PC-3 (cell line): ENCODE results near the gene ZBTB11.

Experiments used
- EZH2 ChIP-seq: fragments of 300-600 bp; sonication (generic); IDR thresholded peaks from one replicate; pipeline ENCODE4 v1.6.1; 2017; ENCODE audit warnings: antibody characterized with exemption, mild to moderate bottlenecking, low read length; ENCODE audit not compliant: unreplicated experiment
- EZH2phosphoT487 ChIP-seq: fragments of 300-600 bp; sonication (generic); IDR thresholded peaks from 2 replicates; pipeline ENCODE4 v1.6.1; 2018; ENCODE audit warnings: mild to moderate bottlenecking, antibody characterized with exemption, low read length, borderline replicate concordance
- TF ChIP-seq, protein P1 (sequence below): fragments of 300-600 bp; sonication (generic); conservative IDR thresholded peaks from 2 replicates; pipeline ENCODE4 v1.5.1; 2017; ENCODE audit warnings: antibody characterized with exemption, low read depth, mild to moderate bottlenecking, low read length

DNA sequence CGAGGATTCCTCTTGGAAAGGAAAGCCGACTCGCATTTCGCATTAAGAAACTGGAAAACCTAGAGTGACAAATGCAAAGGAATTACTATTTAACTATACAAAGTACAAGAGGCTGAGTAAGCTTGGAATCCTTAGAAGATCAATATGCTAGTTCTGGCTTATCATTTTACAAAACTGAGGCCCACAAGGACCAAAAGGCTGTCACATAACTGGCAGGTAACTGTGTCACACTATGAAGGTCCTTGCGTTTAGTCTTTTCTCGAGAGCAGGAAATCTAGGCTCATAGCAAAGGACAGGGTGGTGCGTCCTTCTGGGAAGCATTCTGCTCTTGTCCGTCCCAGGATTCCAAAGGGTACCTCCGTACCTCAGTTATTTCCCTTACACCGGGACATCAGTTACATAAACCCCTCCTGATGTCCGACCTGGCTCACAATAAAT lies 9.0 kb upstream of the ZBTB11 start:
- TF ChIP-seq, protein P1, sequence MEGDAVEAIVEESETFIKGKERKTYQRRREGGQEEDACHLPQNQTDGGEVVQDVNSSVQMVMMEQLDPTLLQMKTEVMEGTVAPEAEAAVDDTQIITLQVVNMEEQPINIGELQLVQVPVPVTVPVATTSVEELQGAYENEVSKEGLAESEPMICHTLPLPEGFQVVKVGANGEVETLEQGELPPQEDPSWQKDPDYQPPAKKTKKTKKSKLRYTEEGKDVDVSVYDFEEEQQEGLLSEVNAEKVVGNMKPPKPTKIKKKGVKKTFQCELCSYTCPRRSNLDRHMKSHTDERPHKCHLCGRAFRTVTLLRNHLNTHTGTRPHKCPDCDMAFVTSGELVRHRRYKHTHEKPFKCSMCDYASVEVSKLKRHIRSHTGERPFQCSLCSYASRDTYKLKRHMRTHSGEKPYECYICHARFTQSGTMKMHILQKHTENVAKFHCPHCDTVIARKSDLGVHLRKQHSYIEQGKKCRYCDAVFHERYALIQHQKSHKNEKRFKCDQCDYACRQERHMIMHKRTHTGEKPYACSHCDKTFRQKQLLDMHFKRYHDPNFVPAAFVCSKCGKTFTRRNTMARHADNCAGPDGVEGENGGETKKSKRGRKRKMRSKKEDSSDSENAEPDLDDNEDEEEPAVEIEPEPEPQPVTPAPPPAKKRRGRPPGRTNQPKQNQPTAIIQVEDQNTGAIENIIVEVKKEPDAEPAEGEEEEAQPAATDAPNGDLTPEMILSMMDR, result no peak
- no peak for TF ChIP-seq EZH2
- TF ChIP-seq EZH2phosphoT487, result no peak
